ENCODE measurements around the gene CYTH1. TPM values are rescaled to one million over a fixed set of nuclear protein-coding genes. Genes with fewer than 3 reads are reported as not detected.

CYTH1 gene
- total RNA-seq, 1 experiment from 2014 or later = 20.0 TPM

GRCh38 chr17:78806451-78806850 is 24.4 kb upstream of the CYTH1 start:
- POLR2A ChIA-PET = no interaction called here
- Mint-ChIP-seq H3K4me1 (no peaks in the 10 kb centered on the region), H3K27ac (0 out of 2 replicates have a peak overlapping the region, but pooled peaks have one; percentile 27), H3K36me3 (peaks cover 83% of the 10 kb centered on the region), H3K27me3 (ENCODE audit: low read depth) (no peaks in the 10 kb centered on the region), H3K4me3 (no peak overlapping the region), H3K9me3 (no peaks in the 10 kb centered on the region)
- ATAC-seq (no peak), DNase-seq (ENCODE audit: low spot score) (no peak)
- CTCF ChIA-PET = no interaction called here
- TF ChIP-seq HMGXB4 (CRISPR knock-in tag; IDR thresholded peaks at IDR 0.05) = no peak
- TF ChIP-seq, protein P1, sequence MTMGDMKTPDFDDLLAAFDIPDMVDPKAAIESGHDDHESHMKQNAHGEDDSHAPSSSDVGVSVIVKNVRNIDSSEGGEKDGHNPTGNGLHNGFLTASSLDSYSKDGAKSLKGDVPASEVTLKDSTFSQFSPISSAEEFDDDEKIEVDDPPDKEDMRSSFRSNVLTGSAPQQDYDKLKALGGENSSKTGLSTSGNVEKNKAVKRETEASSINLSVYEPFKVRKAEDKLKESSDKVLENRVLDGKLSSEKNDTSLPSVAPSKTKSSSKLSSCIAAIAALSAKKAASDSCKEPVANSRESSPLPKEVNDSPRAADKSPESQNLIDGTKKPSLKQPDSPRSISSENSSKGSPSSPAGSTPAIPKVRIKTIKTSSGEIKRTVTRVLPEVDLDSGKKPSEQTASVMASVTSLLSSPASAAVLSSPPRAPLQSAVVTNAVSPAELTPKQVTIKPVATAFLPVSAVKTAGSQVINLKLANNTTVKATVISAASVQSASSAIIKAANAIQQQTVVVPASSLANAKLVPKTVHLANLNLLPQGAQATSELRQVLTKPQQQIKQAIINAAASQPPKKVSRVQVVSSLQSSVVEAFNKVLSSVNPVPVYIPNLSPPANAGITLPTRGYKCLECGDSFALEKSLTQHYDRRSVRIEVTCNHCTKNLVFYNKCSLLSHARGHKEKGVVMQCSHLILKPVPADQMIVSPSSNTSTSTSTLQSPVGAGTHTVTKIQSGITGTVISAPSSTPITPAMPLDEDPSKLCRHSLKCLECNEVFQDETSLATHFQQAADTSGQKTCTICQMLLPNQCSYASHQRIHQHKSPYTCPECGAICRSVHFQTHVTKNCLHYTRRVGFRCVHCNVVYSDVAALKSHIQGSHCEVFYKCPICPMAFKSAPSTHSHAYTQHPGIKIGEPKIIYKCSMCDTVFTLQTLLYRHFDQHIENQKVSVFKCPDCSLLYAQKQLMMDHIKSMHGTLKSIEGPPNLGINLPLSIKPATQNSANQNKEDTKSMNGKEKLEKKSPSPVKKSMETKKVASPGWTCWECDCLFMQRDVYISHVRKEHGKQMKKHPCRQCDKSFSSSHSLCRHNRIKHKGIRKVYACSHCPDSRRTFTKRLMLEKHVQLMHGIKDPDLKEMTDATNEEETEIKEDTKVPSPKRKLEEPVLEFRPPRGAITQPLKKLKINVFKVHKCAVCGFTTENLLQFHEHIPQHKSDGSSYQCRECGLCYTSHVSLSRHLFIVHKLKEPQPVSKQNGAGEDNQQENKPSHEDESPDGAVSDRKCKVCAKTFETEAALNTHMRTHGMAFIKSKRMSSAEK (CRISPR knock-in tag; IDR thresholded peaks at IDR 0.05; ENCODE audit: borderline replicate concordance) = no peak
- no peak for TF ChIP-seq SP1 (CRISPR knock-in tag; conservative IDR thresholded peaks at IDR 0.05)
- no peak for TF ChIP-seq NFE2L1 (CRISPR knock-in tag; IDR thresholded peaks at IDR 0.05)
- TF ChIP-seq ELF4 (CRISPR knock-in tag; IDR thresholded peaks at IDR 0.05; ENCODE audit: low read depth) = no peak
- no peak for TF ChIP-seq USF2 (CRISPR knock-in tag; IDR thresholded peaks at IDR 0.05)
- TF ChIP-seq, protein P2, sequence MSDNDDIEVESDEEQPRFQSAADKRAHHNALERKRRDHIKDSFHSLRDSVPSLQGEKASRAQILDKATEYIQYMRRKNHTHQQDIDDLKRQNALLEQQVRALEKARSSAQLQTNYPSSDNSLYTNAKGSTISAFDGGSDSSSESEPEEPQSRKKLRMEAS (CRISPR knock-in tag; IDR thresholded peaks at IDR 0.05) = no peak
- no peak for TF ChIP-seq ZNF396 (CRISPR knock-in tag; IDR thresholded peaks at IDR 0.05; ENCODE audit: borderline replicate concordance)
- TF ChIP-seq ATF3 (CRISPR knock-in tag; conservative IDR thresholded peaks at IDR 0.05) = no peak
- no peak for TF ChIP-seq TP53 (CRISPR knock-in tag; IDR thresholded peaks at IDR 0.05)
- TF ChIP-seq ZNF317 (CRISPR knock-in tag; IDR thresholded peaks at IDR 0.05; ENCODE audit: borderline replicate concordance, low read depth) = no peak
- no peak for TF ChIP-seq TEAD1 (CRISPR knock-in tag; IDR thresholded peaks at IDR 0.05)
- TF ChIP-seq, protein P3, sequence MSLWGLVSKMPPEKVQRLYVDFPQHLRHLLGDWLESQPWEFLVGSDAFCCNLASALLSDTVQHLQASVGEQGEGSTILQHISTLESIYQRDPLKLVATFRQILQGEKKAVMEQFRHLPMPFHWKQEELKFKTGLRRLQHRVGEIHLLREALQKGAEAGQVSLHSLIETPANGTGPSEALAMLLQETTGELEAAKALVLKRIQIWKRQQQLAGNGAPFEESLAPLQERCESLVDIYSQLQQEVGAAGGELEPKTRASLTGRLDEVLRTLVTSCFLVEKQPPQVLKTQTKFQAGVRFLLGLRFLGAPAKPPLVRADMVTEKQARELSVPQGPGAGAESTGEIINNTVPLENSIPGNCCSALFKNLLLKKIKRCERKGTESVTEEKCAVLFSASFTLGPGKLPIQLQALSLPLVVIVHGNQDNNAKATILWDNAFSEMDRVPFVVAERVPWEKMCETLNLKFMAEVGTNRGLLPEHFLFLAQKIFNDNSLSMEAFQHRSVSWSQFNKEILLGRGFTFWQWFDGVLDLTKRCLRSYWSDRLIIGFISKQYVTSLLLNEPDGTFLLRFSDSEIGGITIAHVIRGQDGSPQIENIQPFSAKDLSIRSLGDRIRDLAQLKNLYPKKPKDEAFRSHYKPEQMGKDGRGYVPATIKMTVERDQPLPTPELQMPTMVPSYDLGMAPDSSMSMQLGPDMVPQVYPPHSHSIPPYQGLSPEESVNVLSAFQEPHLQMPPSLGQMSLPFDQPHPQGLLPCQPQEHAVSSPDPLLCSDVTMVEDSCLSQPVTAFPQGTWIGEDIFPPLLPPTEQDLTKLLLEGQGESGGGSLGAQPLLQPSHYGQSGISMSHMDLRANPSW (CRISPR knock-in tag; conservative IDR thresholded peaks at IDR 0.05; ENCODE audit: low read depth) = no peak
- TF ChIP-seq CBFB (CRISPR knock-in tag; IDR thresholded peaks at IDR 0.05; ENCODE audit: low read depth) = no peak
- TF ChIP-seq IRF2 (CRISPR knock-in tag; IDR thresholded peaks at IDR 0.05; ENCODE audit: borderline replicate concordance, low read depth) = no peak
- no peak for TF ChIP-seq ZNF232 (CRISPR knock-in tag; IDR thresholded peaks at IDR 0.05)
- TF ChIP-seq NFATC4 (CRISPR knock-in tag; IDR thresholded peaks at IDR 0.05) = no peak

Measured in WTC11 (cell line).